Measurements from ENCODE around the gene RASGRF1.

DNA sequence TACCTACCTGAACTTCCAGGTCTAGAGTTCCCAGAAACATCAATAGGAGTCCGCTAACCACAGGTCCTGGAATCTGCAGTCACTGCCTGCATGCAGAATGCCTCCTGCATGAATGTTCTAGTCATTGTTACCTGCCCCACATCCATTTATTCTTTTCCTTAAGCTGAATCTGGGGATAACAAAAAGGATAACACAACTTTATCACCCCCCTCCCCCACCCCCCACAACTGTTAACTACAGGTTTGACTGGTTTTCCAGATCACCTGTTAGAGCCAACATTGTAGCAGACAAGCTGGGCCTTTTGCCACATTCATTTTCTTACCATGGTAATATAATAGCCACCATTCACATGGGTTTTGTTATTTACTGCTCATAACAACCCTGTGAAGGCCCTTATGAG is 141.1 kb downstream of the RASGRF1 start:
- TF ChIP-seq POLR2A (IDR thresholded peaks at IDR 0.05), result no peak
- TF ChIP-seq, protein P1, sequence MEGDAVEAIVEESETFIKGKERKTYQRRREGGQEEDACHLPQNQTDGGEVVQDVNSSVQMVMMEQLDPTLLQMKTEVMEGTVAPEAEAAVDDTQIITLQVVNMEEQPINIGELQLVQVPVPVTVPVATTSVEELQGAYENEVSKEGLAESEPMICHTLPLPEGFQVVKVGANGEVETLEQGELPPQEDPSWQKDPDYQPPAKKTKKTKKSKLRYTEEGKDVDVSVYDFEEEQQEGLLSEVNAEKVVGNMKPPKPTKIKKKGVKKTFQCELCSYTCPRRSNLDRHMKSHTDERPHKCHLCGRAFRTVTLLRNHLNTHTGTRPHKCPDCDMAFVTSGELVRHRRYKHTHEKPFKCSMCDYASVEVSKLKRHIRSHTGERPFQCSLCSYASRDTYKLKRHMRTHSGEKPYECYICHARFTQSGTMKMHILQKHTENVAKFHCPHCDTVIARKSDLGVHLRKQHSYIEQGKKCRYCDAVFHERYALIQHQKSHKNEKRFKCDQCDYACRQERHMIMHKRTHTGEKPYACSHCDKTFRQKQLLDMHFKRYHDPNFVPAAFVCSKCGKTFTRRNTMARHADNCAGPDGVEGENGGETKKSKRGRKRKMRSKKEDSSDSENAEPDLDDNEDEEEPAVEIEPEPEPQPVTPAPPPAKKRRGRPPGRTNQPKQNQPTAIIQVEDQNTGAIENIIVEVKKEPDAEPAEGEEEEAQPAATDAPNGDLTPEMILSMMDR (IDR thresholded peaks at IDR 0.05 in 4 of 5, conservative IDR thresholded peaks at IDR 0.05 in 1 of 5), result no peak
